Limb (tissue), 2 donors: ENCODE results near the gene ABCC11.

ENCODE experiments used
- DNase-seq, 2 donors: peaks; one replicate each; pipeline ENCODE4 v3.0.0-alpha.2; 2016; ENCODE audit errors: extremely low spot score in 2 of 2

Gene ABCC11

GRCh38 chr16:48133455-48134211 is 113.7 kb downstream of the ABCC11 start:
- no peak for DNase-seq

GRCh38 chr16:48132696-48133095 is 114.6 kb downstream of the ABCC11 start:
- no peak for DNase-seq

GRCh38 chr16:48131201-48131935 is 116.0 kb downstream of the ABCC11 start:
- no peak for DNase-seq

- no peak for DNase-seq
Measured at GRCh38 chr16:48129926-48130325, 117.4 kb downstream of the ABCC11 start.

- no peak for DNase-seq
Measured at GRCh38 chr16:48128769-48129168, 118.6 kb downstream of the ABCC11 start.

- no peak for DNase-seq
Measured at GRCh38 chr16:48126801-48127644, 120.3 kb downstream of the ABCC11 start.

- DNase-seq = no peak
Measured at GRCh38 chr16:48125888-48126287, 121.5 kb downstream of the ABCC11 start.

- DNase-seq = no peak
Measured at GRCh38 chr16:48124266-48124665, 123.1 kb downstream of the ABCC11 start.

GRCh38 chr16:48123104-48123788 is 124.1 kb downstream of the ABCC11 start:
- no peak for DNase-seq

GRCh38 chr16:48121276-48121675 is 126.1 kb downstream of the ABCC11 start:
- DNase-seq = no peak

GRCh38 chr16:48118841-48119240 is 128.5 kb downstream of the ABCC11 start:
- no peak for DNase-seq

- peak in 1 of 2 donors; percentile 77 for DNase-seq
Measured at GRCh38 chr16:48117217-48118105, 129.9 kb downstream of the ABCC11 start.
